NOMO-1 (cell line): ENCODE measurements around the gene MYBPH.

ENCODE experiments used
- DNase-seq, 2 experiments: peaks; one replicate each; lab custom pipeline; 2025; ENCODE audit not compliant: unreplicated experiment in 2 of 2; lab: John Stamatoyannopoulos, UW

Gene MYBPH

GRCh38 chr1:203167913-203168200, 7.8 kb downstream of the MYBPH start:
- no peak for DNase-seq

GRCh38 chr1:203167026-203167912, 8.4 kb downstream of the MYBPH start:
- DNase-seq = no peak

- no peak for DNase-seq
Observed at GRCh38 chr1:203166192-203166940, 9.3 kb downstream of the MYBPH start.

DNA sequence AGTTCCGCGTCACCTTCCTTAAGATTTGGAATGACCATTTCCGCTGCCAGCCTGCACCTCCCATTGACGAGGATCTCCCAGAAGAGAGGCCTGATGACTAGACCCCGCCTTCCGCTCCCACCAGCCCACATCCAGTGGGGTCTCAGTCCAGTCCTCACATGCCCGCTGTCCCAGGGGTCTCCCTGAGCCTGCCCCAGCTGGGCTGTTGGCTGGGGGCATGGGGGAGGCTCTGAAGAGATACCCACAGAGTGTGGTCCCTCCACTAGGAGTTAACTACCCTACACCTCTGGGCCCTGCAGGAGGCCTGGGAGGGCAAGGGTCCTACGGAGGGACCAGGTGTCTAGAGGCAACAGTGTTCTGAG, 9.8 kb downstream of the MYBPH start:
- no peak for DNase-seq

DNA sequence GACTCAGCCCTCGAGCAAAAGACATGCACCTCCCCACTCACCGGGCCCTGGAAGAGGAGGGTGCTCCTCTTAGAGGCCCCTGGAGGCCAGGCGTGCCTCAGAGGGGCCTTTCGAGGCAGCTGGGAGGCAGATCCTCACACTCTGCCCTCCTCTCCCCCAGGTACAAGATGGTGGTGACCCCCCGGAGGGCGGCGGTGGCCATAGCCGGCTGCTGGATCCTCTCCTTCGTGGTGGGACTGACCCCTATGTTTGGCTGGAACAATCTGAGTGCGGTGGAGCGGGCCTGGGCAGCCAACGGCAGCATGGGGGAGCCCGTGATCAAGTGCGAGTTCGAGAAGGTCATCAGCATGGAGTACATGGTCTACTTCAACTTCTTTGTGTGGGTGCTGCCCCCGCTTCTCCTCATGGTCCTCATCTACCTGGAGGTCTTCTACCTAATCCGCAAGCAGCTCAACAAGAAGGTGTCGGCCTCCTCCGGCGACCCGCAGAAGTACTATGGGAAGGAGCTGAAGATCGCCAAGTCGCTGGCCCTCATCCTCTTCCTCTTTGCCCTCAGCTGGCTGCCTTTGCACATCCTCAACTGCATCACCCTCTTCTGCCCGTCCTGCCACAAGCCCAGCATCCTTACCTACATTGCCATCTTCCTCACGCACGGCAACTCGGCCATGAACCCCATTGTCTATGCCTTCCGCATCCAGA, 10.4 kb downstream of the MYBPH start:
- DNase-seq = no peak

DNA sequence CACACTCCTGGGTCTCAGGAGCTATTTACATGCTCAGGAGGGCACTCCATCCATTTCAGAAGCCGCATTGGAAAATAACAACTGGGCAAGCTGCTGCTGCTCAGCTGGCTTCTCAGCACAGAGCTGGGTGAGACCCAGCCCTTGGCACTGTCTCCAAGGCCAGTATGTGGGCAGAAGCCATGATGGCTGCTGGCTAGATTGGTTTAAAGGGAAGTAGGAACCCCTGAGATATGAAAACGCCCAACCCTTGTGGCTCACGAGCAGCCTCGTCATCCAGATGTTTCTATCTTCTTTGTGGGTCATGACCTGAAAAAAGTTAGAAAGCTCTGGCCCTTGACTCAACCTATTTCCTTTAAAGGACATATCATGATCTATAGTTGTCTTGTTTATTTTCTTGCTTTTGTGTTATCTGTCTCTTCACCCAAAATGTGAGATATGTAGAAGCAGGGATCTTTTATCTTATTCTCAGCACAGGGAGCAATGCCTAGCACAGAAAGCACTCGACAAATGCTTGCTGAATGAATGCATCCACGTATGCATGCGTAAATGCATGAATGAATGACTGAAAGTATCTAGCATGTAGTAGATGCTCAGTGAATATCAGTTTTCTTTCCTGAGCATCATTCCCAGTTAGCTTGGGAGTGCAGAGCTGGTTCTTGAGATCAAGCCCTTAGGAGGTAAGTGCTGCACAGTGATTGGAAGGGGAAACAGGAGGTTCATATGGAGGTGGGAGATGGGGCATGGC, 11.6 kb downstream of the MYBPH start:
- DNase-seq = no peak

DNA sequence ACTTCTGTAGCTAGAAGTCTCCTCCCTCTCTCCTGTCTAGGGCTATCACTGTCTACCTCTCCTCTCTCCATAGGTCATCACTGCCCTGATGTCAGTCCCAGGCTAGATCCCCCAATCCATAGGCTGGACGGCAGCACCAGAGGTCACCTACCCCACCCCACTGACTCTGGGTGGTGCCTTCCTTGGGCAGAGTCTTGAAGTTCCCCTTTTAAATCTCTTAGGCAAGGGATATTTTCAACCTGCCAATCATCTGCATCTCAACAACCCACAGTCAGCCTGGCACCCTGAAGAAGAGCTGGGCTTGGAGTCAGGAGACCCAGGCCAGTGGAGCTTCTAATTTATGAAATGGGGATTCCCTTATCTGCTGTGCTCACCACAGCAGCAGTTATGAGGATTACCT, 13.2 kb downstream of the MYBPH start:
- peak; percentile 13 to 18 for DNase-seq

GRCh38 chr1:203161703-203162102, 13.9 kb downstream of the MYBPH start:
- no peak for DNase-seq

DNA sequence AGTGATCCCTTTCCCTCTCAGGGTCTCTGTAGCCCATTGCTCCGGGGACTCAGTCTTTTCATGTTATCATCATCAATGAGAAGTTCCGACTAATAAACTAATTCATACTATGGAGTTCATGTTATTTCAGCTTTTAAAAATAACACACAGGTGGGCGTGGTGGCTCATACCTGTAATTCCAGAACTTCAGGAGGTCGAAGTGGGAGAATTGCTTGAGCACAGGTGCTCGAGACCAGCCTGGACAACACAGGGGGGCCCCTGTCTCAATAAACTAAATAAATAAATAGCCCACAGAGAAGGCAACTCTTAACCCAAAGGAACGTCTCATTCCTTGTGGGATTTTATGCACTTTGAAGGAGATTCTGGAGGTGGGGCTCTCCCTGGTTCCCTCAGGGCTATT, 14.5 kb downstream of the MYBPH start:
- DNase-seq = no peak

DNA sequence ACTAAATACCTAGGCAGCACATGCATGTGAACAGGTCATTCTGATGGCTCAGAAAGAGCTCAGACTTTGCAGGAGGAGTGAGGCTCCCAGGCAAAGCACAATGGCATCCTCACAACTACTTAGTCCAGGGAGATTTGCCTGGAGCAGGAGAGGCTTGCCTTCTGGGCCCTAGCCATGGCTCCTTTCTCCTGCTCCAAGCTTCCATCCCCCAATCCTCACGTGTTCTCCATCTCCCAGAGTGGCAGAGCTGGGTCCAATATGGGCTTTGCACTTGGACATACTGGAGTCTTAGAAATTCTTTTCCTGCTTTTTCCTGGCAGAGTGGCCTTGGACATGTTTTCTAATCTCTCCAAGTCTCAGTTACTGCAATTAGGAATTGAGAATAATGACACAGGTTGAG, 15.8 kb downstream of the MYBPH start:
- DNase-seq = no peak

GRCh38 chr1:203158960-203159665, 16.5 kb downstream of the MYBPH start:
- no peak for DNase-seq

DNA sequence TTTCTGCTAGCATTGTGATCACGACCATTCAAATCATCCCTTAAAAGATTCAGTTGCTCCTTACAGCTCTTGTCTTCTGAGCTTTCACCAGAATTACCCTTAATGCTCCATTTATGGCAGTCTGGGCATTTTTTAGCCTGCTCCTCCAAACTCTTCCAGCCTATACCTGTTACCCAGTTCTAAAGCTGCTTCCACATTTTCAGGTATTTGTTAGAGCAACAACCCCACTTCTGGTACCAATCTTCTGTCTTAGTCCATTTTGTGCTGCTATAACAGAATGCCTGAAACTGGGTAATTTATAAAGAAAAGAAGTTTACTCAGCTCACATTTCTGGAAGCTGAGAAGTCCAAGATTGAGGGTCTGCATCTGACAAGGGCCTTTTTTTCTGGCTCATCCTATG, 17.2 kb downstream of the MYBPH start:
- no peak for DNase-seq

GRCh38 chr1:203156280-203156679, 19.3 kb downstream of the MYBPH start:
- DNase-seq = no peak

DNA sequence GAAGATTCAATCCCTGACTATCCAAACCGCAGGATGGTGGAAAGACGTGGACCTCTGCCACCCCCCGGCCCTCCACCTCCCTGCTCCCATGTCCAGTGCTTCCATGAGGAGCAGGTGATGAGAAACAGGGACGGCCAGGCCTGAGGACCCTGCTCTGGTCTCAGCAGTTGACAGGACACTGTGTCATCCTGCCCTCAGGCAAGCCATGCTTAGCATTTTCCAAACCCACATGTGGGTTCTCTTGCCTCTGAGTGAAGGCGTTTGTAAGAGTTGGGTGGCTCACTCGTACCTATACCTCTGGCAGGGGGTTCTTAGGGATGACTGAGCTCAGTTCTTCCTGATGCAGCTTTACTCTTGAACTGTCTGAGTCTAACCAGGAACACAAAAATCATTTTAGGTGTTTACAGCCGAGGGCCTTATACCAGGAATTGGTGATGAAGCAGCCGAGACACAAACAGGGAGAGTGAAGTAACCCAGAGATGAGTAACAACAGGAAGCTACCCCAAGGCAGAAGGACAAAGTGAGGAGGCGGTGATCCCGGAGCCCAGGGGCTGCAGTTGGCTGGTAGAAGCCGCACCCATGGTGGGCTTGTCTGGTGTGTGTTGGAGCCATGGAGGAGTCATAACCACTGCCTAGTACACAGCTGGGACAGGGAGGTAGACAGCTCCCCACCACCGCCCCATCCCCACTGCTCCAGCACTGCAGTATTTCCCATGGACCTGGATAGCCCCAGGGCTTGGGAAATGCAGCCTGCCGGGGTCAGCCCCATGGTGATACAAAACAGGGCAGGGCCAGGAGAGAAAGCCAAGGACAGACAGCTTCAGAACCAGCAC, 21.4 kb downstream of the MYBPH start:
- no peak for DNase-seq

DNA sequence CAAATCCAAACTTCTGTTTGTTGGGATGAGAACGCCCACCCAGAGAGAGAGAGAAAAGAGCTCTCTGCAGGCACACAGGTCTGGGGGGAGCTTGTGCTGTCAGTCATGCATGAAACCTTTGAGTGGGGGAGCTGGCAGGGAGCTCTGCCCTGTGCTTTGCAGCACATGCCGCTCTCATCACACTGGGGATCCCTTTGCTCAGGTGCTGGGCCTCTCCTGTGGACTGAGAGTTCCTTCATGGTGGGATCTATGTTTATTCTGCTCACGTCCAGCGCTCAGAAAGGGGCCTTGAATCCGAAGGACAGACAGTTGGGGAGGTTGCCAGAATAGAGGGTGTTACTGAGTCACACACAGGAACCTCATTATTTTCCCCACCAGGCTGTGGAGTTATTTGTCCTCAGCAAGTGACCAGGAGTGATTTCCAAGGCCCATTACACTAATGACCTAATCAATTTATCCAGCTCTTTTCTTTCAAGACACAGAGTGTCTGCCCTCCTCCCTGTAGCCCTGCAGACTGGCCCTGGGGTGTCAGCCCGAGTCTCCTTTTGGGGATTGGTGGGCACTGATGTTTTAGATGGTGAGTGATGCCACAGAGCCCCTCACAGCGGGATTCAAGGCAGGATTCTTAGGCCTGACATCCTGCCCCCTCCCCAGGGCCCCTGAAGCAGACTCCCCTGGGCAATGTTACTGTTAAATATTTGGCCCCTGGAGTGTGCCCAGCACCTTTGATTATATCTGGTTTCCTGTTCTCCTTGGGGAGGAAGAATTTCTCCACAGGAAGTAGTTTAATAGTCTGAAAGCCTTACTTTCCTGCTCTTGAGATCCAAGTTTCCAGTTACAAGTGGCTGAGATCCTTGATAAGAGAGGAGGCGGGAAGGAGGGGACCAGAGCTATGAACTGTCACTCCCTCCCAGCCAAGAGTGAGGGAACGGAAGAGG, 22.3 kb downstream of the MYBPH start:
- DNase-seq = no peak

DNA sequence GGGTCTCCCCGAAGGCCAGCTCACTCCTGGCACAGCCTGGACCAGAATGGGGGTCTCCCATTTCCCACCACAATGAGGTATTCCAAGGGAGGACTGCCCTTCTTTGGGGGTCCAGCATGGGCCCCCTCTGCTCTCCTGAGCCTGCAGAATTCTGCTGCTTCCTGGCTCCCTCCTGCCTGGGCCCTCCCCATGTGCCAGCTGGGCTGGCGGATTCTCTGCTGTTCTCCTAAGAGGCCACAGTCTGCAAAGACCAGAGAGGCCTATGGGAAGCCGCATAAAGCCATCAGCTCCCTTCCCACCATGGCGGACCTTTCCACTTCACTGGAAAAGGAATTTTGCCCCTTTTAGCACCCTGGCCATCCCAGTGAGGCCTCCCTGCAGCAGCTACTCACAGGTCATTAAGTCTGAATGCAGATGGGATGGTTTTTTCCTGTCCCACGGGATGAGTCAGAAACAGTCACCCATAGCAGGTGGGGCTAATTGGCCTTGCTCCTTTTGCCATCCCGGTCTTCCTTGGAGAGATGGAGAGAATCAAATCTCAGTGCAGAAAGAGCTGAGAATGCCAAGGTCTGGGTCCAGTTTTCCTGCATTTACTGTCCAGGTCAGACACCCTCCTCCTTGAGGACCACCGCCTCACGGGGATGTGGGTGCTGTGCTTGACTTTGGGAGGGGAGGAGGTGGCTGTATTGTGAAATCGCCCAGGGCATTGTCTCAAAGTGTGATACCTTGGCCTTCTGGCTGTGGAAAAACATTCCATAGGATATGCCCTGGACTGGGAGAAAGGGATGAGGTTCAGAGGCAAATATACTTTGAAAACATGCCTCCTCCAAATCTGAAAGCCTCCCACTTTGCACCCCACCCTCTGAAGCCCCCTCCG, 23.2 kb downstream of the MYBPH start:
- no peak for DNase-seq

- DNase-seq = no peak
Observed at GRCh38 chr1:203151362-203152157, 24.1 kb downstream of the MYBPH start.
